ENCODE measurements around the gene TIMM29.
"Not testable (repeated sequence)": the region's sequence is repeated elsewhere in the genome, so short reads cannot be mapped to it uniquely, and the experiment has no call there.

TIMM29 gene

GRCh38 chr19:10913716-10914340, 14.8 kb upstream of the TIMM29 start:
- DNase-seq: no peak

- DNase-seq: no peak
Observed at GRCh38 chr19:10915130-10916091, 13.2 kb upstream of the TIMM29 start.

DNA sequence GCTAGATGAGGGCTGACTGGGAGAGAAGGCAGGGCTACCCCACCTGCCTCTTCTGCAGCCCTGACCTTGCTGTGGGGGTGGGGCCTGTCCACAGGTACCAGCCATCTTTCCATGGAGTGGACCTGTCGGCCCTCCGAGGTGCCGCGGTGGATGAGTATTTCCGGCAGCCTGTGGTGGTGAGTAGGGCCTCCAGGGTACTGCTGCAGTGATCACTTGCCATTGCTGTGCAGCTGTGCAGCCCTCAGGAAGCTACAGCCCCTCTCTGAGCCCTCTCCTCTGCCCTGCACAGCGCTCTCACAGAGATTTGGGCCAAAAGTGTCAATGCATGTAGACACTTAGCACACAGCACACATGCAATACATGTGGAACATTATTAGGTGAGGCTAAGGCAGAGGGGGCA, 12.0 kb upstream of the TIMM29 start:
- DNase-seq: no peak

- DNase-seq: no peak
Observed at GRCh38 chr19:10918359-10918758, 10.3 kb upstream of the TIMM29 start.

DNA sequence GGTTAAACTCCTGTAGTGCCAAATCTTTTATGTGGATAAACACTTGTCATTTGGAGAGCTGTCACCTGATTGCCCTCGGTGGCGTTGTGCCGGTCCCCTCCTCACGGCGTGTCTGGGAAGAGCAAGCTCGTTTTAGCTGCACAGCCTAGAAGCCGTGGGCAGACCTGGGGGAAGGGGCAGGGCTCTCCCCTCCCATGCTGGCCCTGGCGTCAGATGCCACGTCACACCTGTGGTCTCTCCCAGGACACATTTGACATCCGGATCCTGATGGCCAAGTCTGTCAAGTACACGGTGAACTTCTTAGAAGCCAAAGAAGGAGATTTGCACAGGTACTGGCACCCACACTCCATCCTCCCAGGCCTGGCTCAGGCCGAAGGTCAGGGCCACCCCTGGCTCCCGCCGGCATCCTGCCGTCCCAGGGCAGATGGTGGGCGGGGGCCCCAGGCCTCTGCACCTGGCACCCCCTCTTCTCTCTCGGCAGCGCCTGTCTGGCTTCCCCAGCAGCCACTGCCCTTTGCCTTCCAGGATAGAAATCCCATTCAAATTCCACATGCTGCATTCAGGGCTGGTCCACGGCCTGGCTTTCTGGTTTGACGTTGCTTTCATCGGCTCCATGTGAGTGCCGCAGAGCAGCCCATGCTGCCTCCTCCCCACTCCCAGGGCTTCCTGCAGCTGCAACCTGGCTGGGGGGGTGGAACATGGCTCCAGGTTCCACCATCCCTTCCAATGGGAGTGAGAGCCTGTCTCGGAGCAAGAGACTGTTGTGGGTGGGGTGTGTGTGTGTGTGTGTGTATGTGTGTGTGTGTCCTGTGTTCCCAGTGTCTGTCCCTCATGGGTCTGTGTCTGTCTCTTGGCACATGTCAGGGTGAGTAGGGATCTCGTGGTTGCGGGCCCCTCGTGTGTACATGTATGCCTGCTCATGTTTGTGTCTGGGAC, 9.0 kb upstream of the TIMM29 start:
- no peak for DNase-seq

DNA sequence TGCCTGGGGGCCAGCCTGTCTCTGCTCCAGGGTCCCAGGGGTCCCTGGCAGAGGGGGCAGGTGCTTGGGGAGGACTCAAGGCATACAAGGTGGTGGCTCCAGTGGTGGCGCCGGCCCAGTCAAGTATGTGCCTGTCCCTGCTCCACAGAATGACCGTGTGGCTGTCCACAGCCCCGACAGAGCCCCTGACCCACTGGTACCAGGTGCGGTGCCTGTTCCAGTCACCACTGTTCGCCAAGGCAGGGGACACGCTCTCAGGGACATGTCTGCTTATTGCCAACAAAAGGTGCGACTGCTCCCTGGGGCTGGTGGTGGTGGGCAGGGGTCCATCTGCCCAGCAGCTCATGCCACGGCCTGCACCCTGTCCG, 8.3 kb upstream of the TIMM29 start:
- no peak for DNase-seq

DNA sequence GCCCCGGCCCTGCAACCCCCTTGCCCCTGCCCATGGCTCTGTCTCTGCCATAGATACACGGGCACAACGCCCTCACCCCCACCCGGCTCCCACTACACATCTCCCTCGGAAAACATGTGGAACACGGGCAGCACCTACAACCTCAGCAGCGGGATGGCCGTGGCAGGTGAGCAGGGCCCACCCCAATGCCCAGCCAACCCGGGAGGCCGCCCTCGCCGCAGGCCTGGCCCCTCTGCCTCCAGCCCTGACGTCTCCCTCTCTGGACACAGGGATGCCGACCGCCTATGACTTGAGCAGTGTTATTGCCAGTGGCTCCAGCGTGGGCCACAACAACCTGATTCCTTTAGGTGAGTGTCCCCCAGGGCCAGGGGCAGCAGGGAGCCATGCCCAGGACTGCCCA, 7.8 kb upstream of the TIMM29 start:
- no peak for DNase-seq

GRCh38 chr19:10921199-10921909, 7.3 kb upstream of the TIMM29 start:
- no peak for DNase-seq

DNA sequence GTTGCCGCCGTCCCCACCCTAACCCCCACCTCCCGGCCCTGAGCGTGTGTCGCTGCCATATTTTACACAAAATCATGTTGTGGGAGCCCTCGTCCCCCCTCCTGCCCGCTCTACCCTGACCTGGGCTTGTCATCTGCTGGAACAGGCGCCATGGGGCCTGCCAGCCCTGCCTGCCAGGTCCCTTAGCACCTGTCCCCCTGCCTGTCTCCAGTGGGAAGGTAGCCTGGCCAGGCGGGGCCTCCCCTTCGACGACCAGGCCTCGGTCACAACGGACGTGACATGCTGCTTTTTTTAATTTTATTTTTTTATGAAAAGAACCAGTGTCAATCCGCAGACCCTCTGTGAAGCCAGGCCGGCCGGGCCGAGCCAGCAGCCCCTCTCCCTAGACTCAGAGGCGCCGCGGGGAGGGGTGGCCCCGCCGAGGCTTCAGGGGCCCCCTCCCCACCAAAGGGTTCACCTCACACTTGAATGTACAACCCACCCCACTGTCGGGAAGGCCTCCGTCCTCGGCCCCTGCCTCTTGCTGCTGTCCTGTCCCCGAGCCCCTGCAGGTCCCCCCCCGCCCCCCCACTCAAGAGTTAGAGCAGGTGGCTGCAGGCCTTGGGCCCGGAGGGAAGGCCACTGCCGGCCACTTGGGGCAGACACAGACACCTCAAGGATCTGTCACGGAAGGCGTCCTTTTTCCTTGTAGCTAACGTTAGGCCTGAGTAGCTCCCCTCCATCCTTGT, 6.5 kb upstream of the TIMM29 start:
- DNase-seq: no peak

- DNase-seq: no peak
Observed at GRCh38 chr19:10922638-10923014, 6.0 kb upstream of the TIMM29 start.

DNA sequence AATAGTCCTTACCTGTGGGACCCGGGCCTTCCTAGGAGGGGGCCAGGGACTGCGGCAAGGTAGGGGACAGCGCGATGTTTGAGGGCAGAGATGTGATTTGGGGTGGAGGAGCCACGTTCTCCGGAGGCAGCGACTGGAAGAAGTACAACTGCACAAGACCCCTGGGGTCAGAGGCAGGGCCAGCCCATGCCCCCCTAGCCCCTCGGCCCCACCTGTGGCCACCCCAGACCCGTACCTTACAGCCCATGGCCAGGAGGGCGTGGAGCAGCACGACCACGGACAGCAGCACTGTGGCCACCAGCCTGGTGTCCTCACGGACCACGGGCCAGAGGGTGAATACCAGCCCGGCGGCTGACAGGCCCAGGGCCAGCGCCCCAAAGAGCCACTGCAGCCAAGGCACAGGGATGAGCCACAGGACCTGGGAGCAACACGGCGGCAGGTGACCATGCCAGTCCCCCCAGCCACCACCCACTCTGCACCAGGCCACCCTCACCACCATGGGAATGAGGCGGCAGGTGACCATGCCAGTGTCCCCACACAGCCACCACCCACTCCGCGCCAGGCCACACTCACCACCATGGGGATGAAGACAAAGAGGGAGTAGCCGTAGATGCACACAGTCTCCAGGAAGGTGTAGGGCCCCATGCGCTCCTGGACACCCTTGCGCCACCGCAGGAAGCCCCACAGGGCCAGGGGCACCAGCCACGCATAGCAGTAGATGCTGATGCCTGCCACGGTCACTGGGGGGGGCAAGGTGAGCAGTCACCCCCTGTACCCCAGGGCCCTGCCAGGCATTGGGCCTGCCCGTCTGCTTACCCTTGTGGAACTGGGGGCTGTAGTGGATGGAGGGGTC, 5.1 kb upstream of the TIMM29 start:
- no peak for DNase-seq

- DNase-seq: no peak
Observed at GRCh38 chr19:10924597-10924996, 4.0 kb upstream of the TIMM29 start.

GRCh38 chr19:10927730-10928562, 665 bp upstream of the TIMM29 start:
- DNase-seq: no peak

DNA sequence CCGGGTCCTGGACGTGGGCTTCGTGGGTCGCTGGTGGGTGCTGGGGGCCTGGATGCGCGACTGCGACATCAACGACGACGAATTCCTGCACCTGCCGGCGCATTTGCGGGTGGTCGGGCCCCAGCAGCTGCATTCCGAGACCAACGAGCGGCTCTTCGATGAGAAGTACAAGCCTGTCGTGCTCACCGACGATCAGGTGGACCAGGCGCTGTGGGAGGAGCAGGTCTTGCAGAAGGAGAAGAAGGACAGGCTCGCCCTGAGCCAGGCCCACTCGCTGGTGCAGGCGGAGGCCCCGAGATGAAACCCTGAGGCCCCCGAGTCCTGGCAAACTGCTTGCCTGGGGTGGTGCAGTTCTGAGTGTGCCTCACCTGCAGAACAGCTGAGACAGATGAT, 787 bp downstream of the TIMM29 start:
- no peak for DNase-seq

DNA sequence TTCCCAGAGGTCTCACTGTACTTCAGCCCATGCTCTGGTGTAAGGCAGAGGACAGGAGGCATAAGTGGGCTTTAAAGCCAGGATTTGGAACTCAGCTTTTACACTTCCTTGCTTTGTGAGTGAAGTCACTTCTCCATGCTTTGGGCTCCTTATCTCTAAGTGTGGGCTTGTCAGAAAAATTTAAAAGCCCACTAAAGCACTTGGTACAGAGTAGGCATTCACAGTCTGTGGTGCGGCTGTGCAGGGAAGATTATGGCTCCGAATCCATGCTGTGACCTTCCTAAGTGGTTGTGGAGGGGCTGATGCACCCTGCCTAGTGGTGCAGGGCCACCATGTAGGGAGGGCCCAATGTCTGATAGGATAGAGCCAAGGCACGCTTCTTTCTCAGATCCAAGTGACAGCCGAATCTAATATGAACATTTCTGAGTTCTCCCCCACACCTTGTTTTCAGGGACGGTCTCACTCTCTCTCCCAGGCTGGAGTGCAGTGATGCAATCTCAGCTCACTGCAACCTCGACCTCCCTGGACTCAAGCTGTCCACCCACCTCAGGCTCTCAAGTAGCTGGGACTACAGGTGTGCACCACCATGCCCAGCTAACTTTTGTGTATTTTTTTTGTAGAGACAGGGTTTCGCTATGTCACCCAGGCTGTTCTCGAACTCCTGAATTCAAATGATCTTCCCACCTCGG, 6.9 kb downstream of the TIMM29 start:
- no peak for DNase-seq

GRCh38 chr19:10936661-10937084, 8.1 kb downstream of the TIMM29 start:
- peak; percentile 10 for DNase-seq

DNA sequence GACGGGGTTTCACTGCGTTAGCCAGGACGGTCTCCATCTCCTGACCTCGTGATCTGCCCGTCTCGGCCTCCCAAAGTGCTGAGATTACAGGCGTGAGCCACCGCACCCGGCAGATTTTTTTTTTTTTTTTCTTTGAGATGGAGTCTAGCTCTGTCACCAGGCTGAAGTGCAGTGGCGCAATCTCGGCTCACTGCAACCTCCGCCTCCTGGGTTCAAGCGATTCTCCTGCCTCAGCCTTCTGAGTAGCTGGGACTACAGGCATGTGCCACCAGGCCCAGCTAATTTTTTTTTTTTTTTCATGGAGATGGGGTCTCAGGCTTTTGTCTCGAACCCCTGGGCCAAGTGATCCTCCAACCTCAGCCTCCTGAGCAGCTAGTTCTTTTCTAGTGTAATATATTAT, 13.0 kb downstream of the TIMM29 start:
- not testable (repeated sequence) for DNase-seq

DNA sequence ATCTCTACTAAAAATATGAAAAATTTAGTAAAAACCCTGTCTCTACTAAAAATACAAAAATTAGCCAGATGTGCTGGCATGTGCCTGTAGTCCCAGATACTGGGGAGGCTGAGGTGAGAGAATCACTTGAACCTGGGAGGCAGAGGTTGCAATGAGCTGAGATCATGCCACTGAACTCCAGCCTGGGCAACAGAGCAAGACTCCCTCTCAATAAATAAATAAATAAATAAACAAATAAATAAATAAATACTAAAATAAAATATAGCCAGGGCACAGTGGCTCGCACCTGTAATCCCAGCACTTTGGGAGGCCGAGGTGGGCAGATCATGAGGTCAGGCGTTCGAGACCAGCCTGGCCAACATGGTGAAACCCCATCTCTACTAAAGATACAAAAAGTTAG, 14.8 kb downstream of the TIMM29 start:
- not testable (repeated sequence) for DNase-seq

DNA sequence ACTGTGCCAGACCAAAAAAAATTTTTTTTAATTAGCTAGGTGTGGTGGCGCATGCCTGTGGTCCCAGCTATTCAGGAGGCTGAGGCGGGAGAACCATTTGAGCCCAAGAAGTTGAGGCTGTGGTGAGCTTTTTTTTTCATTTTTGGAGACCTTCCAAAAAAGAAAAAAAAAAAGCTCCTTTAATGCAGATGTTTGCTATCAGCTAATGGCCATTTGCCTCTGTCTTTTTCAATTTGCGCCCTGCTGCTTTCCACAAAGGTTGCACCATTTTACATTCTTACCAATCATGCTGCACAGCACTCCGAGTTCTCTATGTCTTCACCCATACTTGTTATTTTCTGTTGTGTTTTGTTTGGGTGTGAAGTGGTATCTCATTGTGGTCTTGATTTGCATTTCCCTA, 16.7 kb downstream of the TIMM29 start:
- no peak for DNase-seq

All from stimulated activated naive CD4-positive, alpha-beta T cell treated with Interleukin-2 at 50 U/mL for 16 hours (primary cell).